GM18951 (cell line): Measurements from ENCODE around the gene ABLIM3.

ENCODE experiments used
- POLR2A ChIP-seq: IDR thresholded peaks from 4 replicates; pipeline ENCODE4 v1.6.1; 2011; ENCODE audit warnings: mild to moderate bottlenecking; ENCODE audit not compliant: insufficient read length, insufficient read depth; ENCODE audit errors: extremely low read depth
- in situ Hi-C: fragments of 300-500 bp; cut with MboI; formaldehyde crosslinking; loops from one replicate; pipeline ENCODE4 v1.12.0; 2022; ENCODE audit warnings: low sequenced_read_pairs, mixed read lengths, inconsistent platforms; ENCODE audit not compliant: unreplicated experiment

The ABLIM3 gene

GRCh38 chr5:149237662-149238061 lies 96.4 kb downstream of the ABLIM3 start:
- TF ChIP-seq POLR2A, result no peak
- in situ Hi-C loops, result no loop called here

DNA sequence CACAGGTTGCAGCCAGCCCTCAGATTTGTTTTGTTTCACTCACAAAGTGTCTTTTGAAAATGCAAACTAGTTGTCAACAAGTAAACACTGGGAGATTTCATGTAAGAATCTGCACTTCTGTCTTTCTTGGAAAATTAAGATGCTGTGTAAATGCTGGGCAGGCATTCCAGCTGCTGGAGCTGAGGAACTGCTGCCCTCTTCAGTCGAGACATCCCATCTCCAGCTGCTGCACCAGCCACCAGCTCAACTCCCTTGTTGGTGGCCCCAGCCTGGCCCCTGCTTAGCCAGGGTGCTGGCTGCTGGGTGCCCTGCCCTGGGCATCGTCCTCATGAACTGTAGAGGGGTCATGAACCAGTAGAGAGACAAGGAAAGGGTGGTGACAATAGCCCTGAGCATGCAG lies 97.2 kb downstream of the ABLIM3 start:
- in situ Hi-C loops, result no loop called here
- no peak for TF ChIP-seq POLR2A

DNA sequence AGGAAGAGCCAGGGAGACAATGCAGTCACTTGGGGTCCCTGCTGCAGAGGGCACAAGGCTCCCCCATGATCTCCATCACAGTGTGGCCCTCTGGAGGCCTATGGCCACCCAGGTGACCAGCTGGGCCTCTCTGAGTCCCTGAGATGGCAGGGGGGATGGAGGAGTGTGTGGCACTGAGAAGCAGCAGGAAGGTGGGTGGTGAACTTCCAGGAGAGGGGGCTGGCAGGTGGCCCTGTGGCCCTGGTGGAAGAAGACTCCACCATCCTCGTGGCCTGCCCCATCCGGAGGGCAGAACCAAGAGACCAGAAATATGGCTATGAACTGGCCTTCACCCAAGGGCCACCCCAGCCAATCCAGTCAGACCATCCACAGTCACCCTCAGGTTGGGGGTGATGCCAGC lies 98.6 kb downstream of the ABLIM3 start:
- no peak for TF ChIP-seq POLR2A
- in situ Hi-C loops, result no loop called here

DNA sequence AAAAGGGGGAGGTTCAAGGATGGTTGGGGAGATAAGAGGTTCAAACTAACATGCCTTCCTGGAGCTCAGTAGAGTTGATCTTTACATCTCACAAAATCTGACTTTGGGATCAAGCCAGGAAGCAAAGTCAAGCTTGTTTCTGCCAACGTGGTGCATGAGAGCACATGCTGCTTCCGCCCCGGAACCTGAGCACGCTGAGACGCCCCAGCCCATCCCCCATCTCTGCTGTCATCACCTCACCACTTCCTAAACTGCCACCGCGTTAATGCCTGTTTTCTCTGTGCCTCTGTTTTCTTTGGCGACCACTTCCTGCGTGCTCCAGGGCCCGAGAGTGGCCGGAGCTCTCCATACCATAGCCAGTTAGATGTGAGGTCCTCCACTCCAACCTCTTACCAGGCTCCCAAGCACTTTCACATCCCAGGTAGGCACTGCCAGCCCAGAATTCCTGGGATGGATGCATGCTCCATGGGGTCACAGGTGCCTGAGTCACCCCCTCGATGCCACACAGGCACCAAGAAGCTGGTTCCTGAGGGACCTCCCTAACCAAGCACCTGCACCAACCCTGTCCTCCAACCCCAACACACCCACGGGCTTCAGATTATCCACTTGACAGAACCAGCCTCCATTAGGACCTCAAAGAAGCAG lies 99.2 kb downstream of the ABLIM3 start:
- no peak for TF ChIP-seq POLR2A
- in situ Hi-C loops, result no loop called here

- TF ChIP-seq POLR2A, result no peak
- in situ Hi-C loops, result no loop called here
Observed at GRCh38 chr5:149242339-149242738, 101.0 kb downstream of the ABLIM3 start.

DNA sequence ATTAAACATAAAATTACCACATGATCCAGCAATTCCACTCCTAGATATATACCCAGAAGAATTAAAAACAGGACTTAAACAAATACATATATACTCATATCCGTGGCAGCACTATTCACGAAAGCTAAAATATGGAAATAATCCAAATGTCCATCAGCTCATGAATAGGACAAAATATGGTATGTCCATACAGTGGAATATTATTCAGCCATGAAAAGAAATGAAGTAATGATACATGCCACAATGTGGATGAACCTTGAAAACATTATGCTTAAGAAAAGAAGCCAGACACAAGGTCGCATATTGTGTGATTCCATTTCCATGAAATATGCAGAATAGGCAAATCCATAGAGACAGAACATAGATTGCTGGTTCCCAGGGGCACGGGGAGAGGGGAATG lies 105.6 kb downstream of the ABLIM3 start:
- TF ChIP-seq POLR2A, result no peak
- in situ Hi-C loops, result no loop called here

DNA sequence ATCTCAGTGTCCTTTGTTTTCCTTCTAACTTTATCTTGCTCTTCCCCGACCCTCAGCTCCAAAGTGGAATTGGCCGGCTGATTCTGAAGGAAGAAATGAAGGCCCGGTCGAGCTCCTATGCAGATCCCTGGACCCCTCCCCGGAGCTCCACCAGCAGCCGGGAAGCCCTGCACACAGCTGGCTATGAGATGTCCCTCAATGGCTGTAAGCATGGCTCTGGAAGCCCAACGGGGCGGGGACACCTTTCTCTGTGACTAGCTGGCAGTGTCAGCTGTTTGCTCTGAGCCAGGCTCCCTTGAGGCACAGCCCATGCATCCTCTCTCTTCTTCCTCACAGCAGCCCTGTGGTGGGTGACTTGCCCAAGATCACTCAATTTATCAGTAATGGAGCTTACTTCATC lies 106.4 kb downstream of the ABLIM3 start:
- in situ Hi-C loops, result no loop called here

DNA sequence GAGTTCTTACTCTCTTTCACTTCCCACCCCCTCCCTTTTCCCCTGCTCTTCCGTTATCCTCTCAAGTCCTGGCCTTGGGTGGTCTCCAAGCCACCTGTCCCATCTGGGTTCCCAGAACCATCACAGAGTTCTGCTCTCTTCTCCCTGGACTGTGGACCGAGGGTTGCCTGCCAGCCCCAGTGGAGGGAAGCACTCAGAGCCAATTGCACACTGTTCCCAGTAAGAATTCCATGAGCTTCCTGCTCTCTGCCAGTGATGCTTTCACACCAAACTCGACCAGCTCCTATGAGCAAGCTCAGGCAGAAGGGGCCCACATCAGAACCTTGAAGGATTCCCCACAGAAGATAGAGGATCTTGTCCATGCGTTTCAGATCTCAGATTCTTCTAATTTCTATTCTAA lies 110.3 kb downstream of the ABLIM3 start:
- in situ Hi-C loops, result no loop called here
- no peak for TF ChIP-seq POLR2A

More for the DNA sequence above, 106.4 kb downstream of the ABLIM3 start:
- TF ChIP-seq POLR2A, result no peak

- in situ Hi-C loops, result no loop called here
- TF ChIP-seq POLR2A, result no peak
Observed at GRCh38 chr5:149254506-149254905, 113.2 kb downstream of the ABLIM3 start.

DNA sequence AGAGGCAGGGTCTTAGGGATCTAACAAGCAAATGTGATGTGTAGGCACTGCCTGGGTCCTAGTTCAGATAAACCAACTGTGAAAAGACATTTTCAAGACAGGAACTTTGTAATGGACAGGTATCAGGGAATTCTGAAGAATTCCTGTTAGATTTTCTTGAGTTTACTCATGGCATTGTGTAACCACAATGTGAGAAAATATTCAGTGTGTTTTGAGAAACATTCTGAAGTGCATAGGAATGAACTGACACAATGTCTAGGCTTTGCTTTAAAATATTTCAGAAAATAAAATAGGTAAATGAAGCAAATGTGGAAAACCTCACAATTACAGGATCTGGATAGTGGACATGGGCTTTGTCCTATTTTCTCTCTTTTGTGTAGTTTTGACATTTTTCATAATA lies 115.2 kb downstream of the ABLIM3 start:
- no peak for TF ChIP-seq POLR2A
- in situ Hi-C loops, result no loop called here

GRCh38 chr5:149257131-149257530 lies 115.8 kb downstream of the ABLIM3 start:
- TF ChIP-seq POLR2A, result no peak
- in situ Hi-C loops, result no loop called here

DNA sequence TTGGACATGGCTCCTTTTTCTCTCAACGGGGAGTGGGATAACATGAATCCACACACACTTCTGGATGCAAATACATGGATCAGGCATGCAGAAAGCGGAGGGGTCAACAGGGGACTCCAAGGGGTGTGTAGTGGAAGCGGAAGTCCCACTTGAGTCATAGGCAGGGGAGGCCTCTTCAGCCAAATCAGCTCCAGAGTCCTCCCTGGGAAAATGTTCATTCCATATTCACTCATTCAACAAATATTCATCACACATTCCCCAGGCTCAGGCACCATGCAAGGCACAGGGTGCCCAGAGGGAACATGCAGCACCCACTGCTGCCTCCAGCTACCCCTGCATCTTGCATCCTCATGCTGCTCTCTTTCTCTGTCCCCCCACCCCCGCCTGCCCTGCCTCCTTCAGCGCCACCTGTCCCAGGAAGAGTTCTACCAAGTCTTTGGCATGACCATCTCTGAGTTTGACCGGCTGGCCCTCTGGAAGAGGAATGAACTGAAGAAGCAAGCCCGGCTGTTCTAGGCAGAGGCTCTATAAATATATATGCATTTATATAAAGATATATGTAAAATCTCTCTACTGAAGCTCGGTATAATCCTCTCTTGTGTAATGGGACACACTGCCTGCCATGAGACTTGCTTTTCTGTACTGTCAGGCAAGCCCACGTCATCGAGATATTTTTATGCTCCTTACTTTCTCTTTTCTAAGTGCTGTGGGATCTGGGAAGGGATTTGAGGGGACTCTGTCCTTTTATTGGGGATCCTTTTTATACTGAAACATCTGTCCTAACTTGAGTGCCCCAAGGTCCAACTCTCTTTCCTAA lies 116.8 kb downstream of the ABLIM3 start:
- no peak for TF ChIP-seq POLR2A
- in situ Hi-C loops, result no loop called here

DNA sequence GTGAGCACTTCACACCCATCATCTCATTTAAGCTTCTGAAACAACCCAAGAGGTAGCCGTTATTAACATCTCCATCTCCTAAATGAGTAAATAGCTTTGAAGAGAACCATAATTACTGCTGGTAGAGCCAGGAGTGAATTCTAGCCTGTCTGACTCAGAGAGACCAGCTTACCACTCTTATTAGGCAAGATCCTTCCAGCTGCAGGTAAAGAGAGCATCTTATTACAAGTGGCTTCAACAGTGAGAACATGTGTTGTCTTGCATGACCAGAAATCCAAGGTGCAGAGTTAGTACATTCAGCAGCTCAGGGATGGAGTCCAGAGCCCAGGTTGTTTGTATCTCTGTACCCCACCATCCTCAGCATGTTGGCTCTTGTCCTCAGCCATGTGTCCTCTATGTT lies 119.5 kb downstream of the ABLIM3 start:
- in situ Hi-C loops, result no loop called here
- no peak for TF ChIP-seq POLR2A

- TF ChIP-seq POLR2A, result no peak
- in situ Hi-C loops, result no loop called here
Observed at GRCh38 chr5:149261246-149261645, 120.0 kb downstream of the ABLIM3 start.
